NCI-H2029 treated with DMSO at 0.1 percent for 48 hours (cell line): ENCODE data around the gene ACSS1.
A peak's percentile ranks its signal among the peaks of the same experiment; 100 is the strongest.

Experiments used
- DNase-seq: peaks from one replicate; lab custom pipeline; 2025; lab: John Stamatoyannopoulos, UW

Gene ACSS1

GRCh38 chr20:25030649-25031207 lies 27.2 kb downstream of the ACSS1 start:
- no peak for DNase-seq

- DNase-seq: no peak
These were observed 27.8 kb downstream of the ACSS1 start for GRCh38 chr20:25030007-25030648.

GRCh38 chr20:25025986-25026605 lies 31.8 kb downstream of the ACSS1 start:
- no peak for DNase-seq

- no peak for DNase-seq
These were observed 32.7 kb downstream of the ACSS1 start for GRCh38 chr20:25025091-25025861.

- DNase-seq: no peak
These were observed 33.8 kb downstream of the ACSS1 start for GRCh38 chr20:25024171-25024570.

- no peak for DNase-seq
These were observed 34.6 kb downstream of the ACSS1 start for GRCh38 chr20:25023356-25023755.

GRCh38 chr20:25022680-25023079 lies 35.3 kb downstream of the ACSS1 start:
- no peak for DNase-seq

GRCh38 chr20:25021336-25021735 lies 36.6 kb downstream of the ACSS1 start:
- DNase-seq: no peak

GRCh38 chr20:25020901-25021301 lies 37.0 kb downstream of the ACSS1 start:
- DNase-seq: no peak

- DNase-seq: no peak
These were observed 37.6 kb downstream of the ACSS1 start for GRCh38 chr20:25020345-25020744.

- DNase-seq: no peak
These were observed 38.4 kb downstream of the ACSS1 start for GRCh38 chr20:25019381-25020155.

- DNase-seq: no peak
These were observed 39.1 kb downstream of the ACSS1 start for GRCh38 chr20:25018841-25019240.

GRCh38 chr20:25018425-25018824 lies 39.5 kb downstream of the ACSS1 start:
- DNase-seq: no peak

- DNase-seq: peak; percentile 76
These were observed 40.6 kb downstream of the ACSS1 start for GRCh38 chr20:25017257-25017803.

GRCh38 chr20:25016471-25016870 lies 41.5 kb downstream of the ACSS1 start:
- no peak for DNase-seq

- no peak for DNase-seq
These were observed 42.0 kb downstream of the ACSS1 start for GRCh38 chr20:25015986-25016385.

- DNase-seq: no peak
These were observed 43.1 kb downstream of the ACSS1 start for GRCh38 chr20:25014816-25015215.

GRCh38 chr20:25013478-25014380 lies 44.2 kb downstream of the ACSS1 start:
- no peak for DNase-seq

GRCh38 chr20:25012616-25013189 lies 45.2 kb downstream of the ACSS1 start:
- DNase-seq: no peak

GRCh38 chr20:25011831-25012241 lies 46.1 kb downstream of the ACSS1 start:
- no peak for DNase-seq
